ENCODE measurements around the gene KRTAP10-7. TPM values are rescaled to one million over a fixed set of nuclear protein-coding genes. Genes with fewer than 3 reads are reported as not detected.
"Not testable (repeated sequence)": the region's sequence is repeated elsewhere in the genome, so short reads cannot be mapped to it uniquely, and the experiment has no call there.

The KRTAP10-7 gene
- total RNA-seq, 4 donors from 2014 or later = not detected

DNA sequence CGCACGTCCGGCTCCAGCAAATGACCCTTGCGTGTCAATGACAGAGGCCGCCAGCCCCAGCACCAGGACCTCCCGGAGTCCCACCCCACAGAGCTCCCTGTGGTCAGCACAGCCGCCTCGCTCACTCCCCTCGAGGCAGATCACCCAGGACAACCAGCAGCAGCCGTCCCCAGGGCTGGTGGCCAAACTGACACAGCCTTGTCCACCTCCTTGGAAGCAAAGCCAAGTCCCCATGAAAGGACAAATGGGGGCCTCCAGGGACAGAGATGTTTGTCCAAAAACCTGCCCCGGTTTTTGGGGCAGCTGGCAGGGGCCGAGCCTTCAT, 38.9 kb downstream of the KRTAP10-7 start:
- WGBS, 2 donors (ENCODE audit: low coverage in 1 of 2) = 92% methylated on average over 10 of the region's 12 CpGs; no CpG with 5 or more reads in 1 of the 2 donors
- TF ChIP-seq, protein P1, sequence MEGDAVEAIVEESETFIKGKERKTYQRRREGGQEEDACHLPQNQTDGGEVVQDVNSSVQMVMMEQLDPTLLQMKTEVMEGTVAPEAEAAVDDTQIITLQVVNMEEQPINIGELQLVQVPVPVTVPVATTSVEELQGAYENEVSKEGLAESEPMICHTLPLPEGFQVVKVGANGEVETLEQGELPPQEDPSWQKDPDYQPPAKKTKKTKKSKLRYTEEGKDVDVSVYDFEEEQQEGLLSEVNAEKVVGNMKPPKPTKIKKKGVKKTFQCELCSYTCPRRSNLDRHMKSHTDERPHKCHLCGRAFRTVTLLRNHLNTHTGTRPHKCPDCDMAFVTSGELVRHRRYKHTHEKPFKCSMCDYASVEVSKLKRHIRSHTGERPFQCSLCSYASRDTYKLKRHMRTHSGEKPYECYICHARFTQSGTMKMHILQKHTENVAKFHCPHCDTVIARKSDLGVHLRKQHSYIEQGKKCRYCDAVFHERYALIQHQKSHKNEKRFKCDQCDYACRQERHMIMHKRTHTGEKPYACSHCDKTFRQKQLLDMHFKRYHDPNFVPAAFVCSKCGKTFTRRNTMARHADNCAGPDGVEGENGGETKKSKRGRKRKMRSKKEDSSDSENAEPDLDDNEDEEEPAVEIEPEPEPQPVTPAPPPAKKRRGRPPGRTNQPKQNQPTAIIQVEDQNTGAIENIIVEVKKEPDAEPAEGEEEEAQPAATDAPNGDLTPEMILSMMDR (IDR thresholded peaks at IDR 0.05) = no peak
- TF ChIP-seq POLR2A (IDR thresholded peaks at IDR 0.05) (no peak), EP300 (IDR thresholded peaks at IDR 0.05; ENCODE audit: low read depth) (no peak), POLR2AphosphoS5 (IDR thresholded peaks at IDR 0.05) (no peak)
- H3K4me3 ChIP-seq = no peak overlapping the region
- H3K9me3 ChIP-seq = peaks cover 0 to 3% of the 10 kb centered on the region in 2 donors
- DNase-seq = no peak
- no peak overlapping the region for H3K27ac ChIP-seq
- no peaks in the 10 kb centered on the region for H3K4me1 ChIP-seq
- peaks cover 10% of the 10 kb centered on the region for H3K27me3 ChIP-seq
- intact Hi-C loops (cut with DNase I; ENCODE audit: low total_unique reads) (no loop called here), in situ Hi-C loops (cut with MboI; ENCODE audit: low pct_ligation_motif_present in 1 of 4, low pct_unique_long_range_greater_than_20kb in 1 of 4, low sequenced_read_pairs in 3 of 4) (no loop called here)
- H3K36me3 ChIP-seq = no peaks in the 10 kb centered on the region

DNA sequence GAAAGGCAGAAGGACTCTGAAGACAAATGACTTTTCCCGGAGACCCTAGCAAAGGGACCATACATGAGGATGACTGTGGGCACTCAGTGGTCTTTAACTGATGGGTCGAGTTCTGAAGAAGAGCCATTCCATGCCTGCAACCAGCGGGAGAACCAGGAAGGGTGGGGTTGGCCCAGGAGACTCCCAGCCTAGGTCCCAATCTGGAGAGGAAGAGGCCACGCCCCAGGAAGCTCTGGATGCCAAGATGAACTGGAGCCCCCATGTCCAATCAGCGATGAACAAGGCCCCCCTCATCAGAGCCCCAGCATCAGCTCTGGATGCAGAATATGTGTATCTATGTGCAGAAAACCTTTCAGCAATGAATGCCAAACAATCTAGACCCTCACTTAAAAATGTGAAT, 40.4 kb downstream of the KRTAP10-7 start:
- H3K27me3 ChIP-seq = peaks cover 10% of the 10 kb centered on the region
- DNase-seq = no peak
- intact Hi-C loops (cut with DNase I; ENCODE audit: low total_unique reads) (no loop called here), in situ Hi-C loops (cut with MboI; ENCODE audit: low pct_ligation_motif_present in 1 of 4, low pct_unique_long_range_greater_than_20kb in 1 of 4, low sequenced_read_pairs in 3 of 4) (no loop called here)
- H3K27ac ChIP-seq = no peak overlapping the region
- peaks cover 3 to 4% of the 10 kb centered on the region in 2 donors for H3K9me3 ChIP-seq
- TF ChIP-seq, protein P1 (IDR thresholded peaks at IDR 0.05) = no peak
- TF ChIP-seq POLR2A (IDR thresholded peaks at IDR 0.05) = no peak
- no peak overlapping the region for H3K4me3 ChIP-seq
- H3K36me3 ChIP-seq = no peaks in the 10 kb centered on the region
- no peaks in the 10 kb centered on the region for H3K4me1 ChIP-seq
- WGBS, 2 donors (ENCODE audit: low coverage in 1 of 2) = 75 to 79% methylated on average over 2 to 5 of the region's 5 CpGs

DNA sequence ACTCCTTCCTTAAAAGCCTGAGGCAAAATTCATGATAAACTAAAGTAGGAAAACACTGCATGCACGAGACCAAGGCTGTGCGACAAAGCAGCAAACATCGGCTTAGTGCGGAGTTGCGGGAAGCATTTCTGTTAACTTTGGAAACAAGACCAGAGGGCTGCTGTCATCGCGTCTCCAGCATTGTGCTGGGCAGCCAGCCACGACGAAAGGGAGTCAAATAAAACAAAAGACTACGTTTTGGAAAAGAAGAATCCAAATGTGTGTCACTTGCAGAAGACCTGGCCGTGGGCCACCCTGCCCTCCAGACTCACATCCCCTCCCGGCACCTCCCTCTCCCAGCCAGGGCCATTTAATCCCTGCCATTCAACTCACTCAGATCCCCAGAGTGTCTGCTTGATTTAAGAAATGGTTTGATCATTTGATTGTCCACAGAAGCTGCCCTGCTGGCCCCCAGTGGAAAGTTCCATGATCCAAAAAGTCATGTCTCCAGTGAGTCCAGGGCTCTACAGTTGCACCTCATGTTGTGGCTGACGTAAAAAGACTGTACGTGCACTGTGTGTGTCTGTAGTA, 43.4 kb downstream of the KRTAP10-7 start:
- in situ Hi-C loops (cut with MboI; ENCODE audit: low pct_ligation_motif_present in 1 of 4, low pct_unique_long_range_greater_than_20kb in 1 of 4, low sequenced_read_pairs in 3 of 4) (no loop called here), intact Hi-C loops (cut with DNase I; ENCODE audit: low total_unique reads) (no loop called here)
- H3K9me3 ChIP-seq = peaks cover 3 to 4% of the 10 kb centered on the region in 2 donors
- WGBS, 2 donors (ENCODE audit: low coverage in 1 of 2) = 82 to 83% methylated on average over 3 to 14 of the region's 14 CpGs
- H3K27ac ChIP-seq = no peak overlapping the region
- H3K27me3 ChIP-seq = peaks cover 16% of the 10 kb centered on the region
- no peak for DNase-seq
- H3K36me3 ChIP-seq = no peaks in the 10 kb centered on the region
- H3K4me3 ChIP-seq = no peak overlapping the region
- TF ChIP-seq EP300 (IDR thresholded peaks at IDR 0.05; ENCODE audit: low read depth) (no peak), POLR2A (IDR thresholded peaks at IDR 0.05) (no peak), POLR2AphosphoS5 (IDR thresholded peaks at IDR 0.05) (no peak)
- TF ChIP-seq, protein P1 (IDR thresholded peaks at IDR 0.05) = no peak
- H3K4me1 ChIP-seq = no peaks in the 10 kb centered on the region

DNA sequence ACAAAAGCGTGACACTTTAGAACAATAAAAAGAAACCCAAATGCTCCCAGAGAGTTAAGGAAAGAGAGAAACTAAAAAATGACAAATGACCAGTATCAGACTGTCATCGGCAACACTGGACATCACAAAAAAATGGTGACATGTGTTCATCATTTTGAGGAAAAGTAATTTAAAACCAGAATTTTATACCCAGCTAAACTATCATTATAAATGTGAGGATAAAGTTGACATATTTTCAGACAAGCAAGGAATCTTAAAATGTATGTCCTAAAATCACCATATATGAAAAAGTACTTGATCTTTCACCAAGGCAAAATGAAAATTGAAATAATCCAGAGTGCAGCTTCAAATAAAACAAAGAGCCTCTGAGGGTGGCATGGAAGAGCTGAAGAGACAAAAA, 44.5 kb downstream of the KRTAP10-7 start:
- 36 to 93% methylated on average over 2 of the region's 2 CpGs for WGBS, 2 donors (ENCODE audit: low coverage in 1 of 2)
- H3K27ac ChIP-seq = no peak overlapping the region
- H3K36me3 ChIP-seq = no peaks in the 10 kb centered on the region
- H3K4me1 ChIP-seq = no peaks in the 10 kb centered on the region
- H3K4me3 ChIP-seq = no peak overlapping the region
- no peak for TF ChIP-seq POLR2AphosphoS5 (IDR thresholded peaks at IDR 0.05)
- TF ChIP-seq, protein P1 (IDR thresholded peaks at IDR 0.05) = no peak
- TF ChIP-seq EP300 (IDR thresholded peaks at IDR 0.05; ENCODE audit: low read depth) = no peak
- no peak for TF ChIP-seq POLR2A (IDR thresholded peaks at IDR 0.05)
- peaks cover 7% of the 10 kb centered on the region for H3K27me3 ChIP-seq
- in situ Hi-C loops (cut with MboI; ENCODE audit: low pct_ligation_motif_present in 1 of 4, low pct_unique_long_range_greater_than_20kb in 1 of 4, low sequenced_read_pairs in 3 of 4) (no loop called here), intact Hi-C loops (cut with DNase I; ENCODE audit: low total_unique reads) (no loop called here)
- H3K9me3 ChIP-seq = peaks cover 3 to 4% of the 10 kb centered on the region in 2 donors
- no peak for DNase-seq

DNA sequence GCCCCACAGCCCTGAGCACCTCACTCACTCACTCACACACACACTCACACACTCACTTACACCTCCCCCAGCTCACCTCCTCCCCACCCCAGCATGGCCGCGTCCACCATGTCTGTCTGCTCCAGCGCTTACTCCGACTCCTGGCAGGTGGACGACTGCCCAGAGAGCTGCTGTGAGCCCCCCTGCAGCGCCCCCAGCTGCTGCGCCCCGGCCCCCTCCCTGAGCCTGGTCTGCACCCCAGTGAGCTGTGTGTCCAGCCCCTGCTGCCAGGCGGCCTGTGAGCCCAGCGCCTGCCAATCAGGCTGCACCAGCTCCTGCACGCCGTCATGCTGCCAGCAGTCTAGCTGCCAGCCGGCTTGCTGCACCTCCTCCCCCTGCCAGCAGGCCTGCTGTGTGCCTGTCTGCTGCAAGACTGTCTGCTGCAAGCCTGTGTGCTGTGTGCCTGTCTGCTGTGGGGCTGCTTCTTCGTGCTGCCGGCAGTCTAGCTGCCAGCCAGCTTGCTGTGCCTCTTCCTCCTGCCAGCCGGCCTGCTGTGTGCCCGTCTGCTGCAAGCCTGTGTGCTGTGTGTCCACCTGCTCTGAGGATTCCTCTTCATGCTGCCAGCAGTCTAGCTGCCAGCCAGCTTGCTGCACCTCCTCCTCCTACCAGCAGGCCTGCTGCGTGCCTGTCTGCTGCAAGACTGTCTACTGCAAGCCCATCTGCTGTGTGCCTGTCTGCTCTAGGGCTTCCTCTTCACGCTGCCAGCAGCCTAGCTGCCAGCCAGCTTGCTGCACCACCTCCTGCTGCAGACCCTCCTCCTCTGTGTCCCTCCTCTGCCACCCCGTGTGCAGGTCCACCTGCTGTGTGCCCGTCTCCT, 46.2 kb downstream of the KRTAP10-7 start, which contains the start of gene KRTAP10-11:
Gene KRTAP10-11, plus strand, starts transcription at position 49 of the 856 bp plus-strand sequence. Its CDS starts 45 bp downstream, at position 94.
- H3K36me3 ChIP-seq; H3K27ac ChIP-seq; DNase-seq; H3K27me3 ChIP-seq; intact Hi-C loops (cut with DNase I; ENCODE audit: low total_unique reads); in situ Hi-C loops (cut with MboI; ENCODE audit: low pct_ligation_motif_present in 1 of 4, low pct_unique_long_range_greater_than_20kb in 1 of 4, low sequenced_read_pairs in 3 of 4); H3K4me1 ChIP-seq; H3K4me3 ChIP-seq; H3K9me3 ChIP-seq: not testable (repeated sequence)
- 68% methylated on average over 18 of the region's 21 CpGs; no CpG with 5 or more reads in 1 of the 2 donors for WGBS, 2 donors (ENCODE audit: low coverage in 1 of 2)
